ENCODE results near the gene CRBN.

The CRBN gene

GRCh38 chr3:3160826-3161225 lies 18.7 kb downstream of the CRBN start:
- H3K27me3 ChIP-seq (replicated peaks; ENCODE audit: insufficient read depth, low read length), result no peaks in the 10 kb centered on the region
- H3K4me1 ChIP-seq (ENCODE audit: low read length), result no peaks in the 10 kb centered on the region
- TF ChIP-seq CTCF (IDR thresholded peaks at IDR 0.05; ENCODE audit: low read length) (no peak), EZH2 (optimal IDR thresholded peaks at IDR 0.05; ENCODE audit: low read depth, low read length) (no peak), EZH2phosphoT487 (IDR thresholded peaks at IDR 0.05; ENCODE audit: low read length) (no peak)
- H3K9me3 ChIP-seq (replicated peaks; ENCODE audit: insufficient read depth, low read length), result no peaks in the 10 kb centered on the region
- no peak overlapping the region for H3K4me3 ChIP-seq (ENCODE audit: low read length)
- no peak overlapping the region for H2AFZ ChIP-seq (ENCODE audit: low read length)
- no peak overlapping the region for H3K4me2 ChIP-seq (ENCODE audit: low read depth, low read length)
- H3F3A ChIP-seq (ENCODE audit: insufficient read depth, low read length), result no peaks in the 10 kb centered on the region
- H3K79me2 ChIP-seq (ENCODE audit: low read length), result 0 out of 2 replicates have a peak, but pooled peaks cover 4% of the 10 kb centered on the region
- H3K9ac ChIP-seq (ENCODE audit: low read length), result no peak overlapping the region
- no peaks in the 10 kb centered on the region for H3K9me2 ChIP-seq (replicated peaks; ENCODE audit: insufficient read depth, low read length)
- H4K20me1 ChIP-seq (ENCODE audit: insufficient read depth, low read length), result no peaks in the 10 kb centered on the region
- DNase-seq, result no peak
- H3K27ac ChIP-seq (ENCODE audit: low read length), result no peak overlapping the region
- 0 out of 2 replicates have a peak, but pooled peaks cover 3% of the 10 kb centered on the region for H3K36me3 ChIP-seq (replicated peaks; ENCODE audit: insufficient read depth, low read length)

- no peak overlapping the region for H2AFZ ChIP-seq (ENCODE audit: low read length)
- no peak overlapping the region for H3K27ac ChIP-seq (ENCODE audit: low read length)
- DNase-seq, result no peak
- H3K27me3 ChIP-seq (replicated peaks; ENCODE audit: insufficient read depth, low read length), result no peaks in the 10 kb centered on the region
- H3K4me1 ChIP-seq (ENCODE audit: low read length), result no peaks in the 10 kb centered on the region
- H3K36me3 ChIP-seq (replicated peaks; ENCODE audit: insufficient read depth, low read length), result peaks cover 18% of the 10 kb centered on the region
- TF ChIP-seq EZH2 (optimal IDR thresholded peaks at IDR 0.05; ENCODE audit: low read depth, low read length) (no peak), CTCF (IDR thresholded peaks at IDR 0.05; ENCODE audit: low read length) (no peak), EZH2phosphoT487 (IDR thresholded peaks at IDR 0.05; ENCODE audit: low read length) (no peak)
- 0 out of 2 replicates have a peak, but pooled peaks cover 2% of the 10 kb centered on the region for H3F3A ChIP-seq (ENCODE audit: insufficient read depth, low read length)
- H4K20me1 ChIP-seq (ENCODE audit: insufficient read depth, low read length), result no peaks in the 10 kb centered on the region
- no peak overlapping the region for H3K4me3 ChIP-seq (ENCODE audit: low read length)
- H3K9ac ChIP-seq (ENCODE audit: low read length), result no peak overlapping the region
- H3K4me2 ChIP-seq (ENCODE audit: low read depth, low read length), result no peak overlapping the region
- no peaks in the 10 kb centered on the region for H3K9me3 ChIP-seq (replicated peaks; ENCODE audit: insufficient read depth, low read length)
- H3K9me2 ChIP-seq (replicated peaks; ENCODE audit: insufficient read depth, low read length), result no peaks in the 10 kb centered on the region
- 0 out of 2 replicates have a peak, but pooled peaks cover 4% of the 10 kb centered on the region for H3K79me2 ChIP-seq (ENCODE audit: low read length)
These were observed 22.0 kb downstream of the CRBN start for GRCh38 chr3:3157484-3157883.

- Histone ChIP-seq H3K4me1 (ENCODE audit: low read length) (no peaks in the 10 kb centered on the region), H3K9ac (ENCODE audit: low read length) (no peak overlapping the region), H3K4me2 (ENCODE audit: low read depth, low read length) (no peak overlapping the region), H2AFZ (ENCODE audit: low read length) (no peak overlapping the region), H3K79me2 (ENCODE audit: low read length) (no peaks in the 10 kb centered on the region), H3K27ac (ENCODE audit: low read length) (no peak overlapping the region), H3K9me2 (replicated peaks; ENCODE audit: insufficient read depth, low read length) (no peaks in the 10 kb centered on the region), H4K20me1 (ENCODE audit: insufficient read depth, low read length) (no peaks in the 10 kb centered on the region), H3K27me3 (replicated peaks; ENCODE audit: insufficient read depth, low read length) (no peaks in the 10 kb centered on the region), H3K36me3 (replicated peaks; ENCODE audit: insufficient read depth, low read length) (peaks cover 20% of the 10 kb centered on the region), H3K9me3 (replicated peaks; ENCODE audit: insufficient read depth, low read length) (no peaks in the 10 kb centered on the region), H3F3A (ENCODE audit: insufficient read depth, low read length) (0 out of 2 replicates have a peak, but pooled peaks cover 2% of the 10 kb centered on the region), H3K4me3 (ENCODE audit: low read length) (no peak overlapping the region)
- TF ChIP-seq EZH2phosphoT487 (IDR thresholded peaks at IDR 0.05; ENCODE audit: low read length) (no peak), CTCF (IDR thresholded peaks at IDR 0.05; ENCODE audit: low read length) (no peak), EZH2 (optimal IDR thresholded peaks at IDR 0.05; ENCODE audit: low read depth, low read length) (no peak)
- DNase-seq, result no peak
These were observed 24.4 kb downstream of the CRBN start for GRCh38 chr3:3154879-3155610.

All from MM.1S (cell line).